ENCODE data around the gene UQCR10.

Gene UQCR10

GRCh38 chr22:29767171-29768051, at the start of gene UQCR10:
TSS of gene UQCR10 (plus strand) at chr22:29767369. CDS start at chr22:29767399, 30 bp downstream.
- FAIRE-seq = no peak

- no peak for FAIRE-seq
Observed at GRCh38 chr22:29717789-29718188, 49.4 kb upstream of the UQCR10 start.

GRCh38 chr22:29718949-29719898, 47.9 kb upstream of the UQCR10 start:
- FAIRE-seq = no peak

- no peak for FAIRE-seq
Observed at GRCh38 chr22:29719899-29720645, 47.1 kb upstream of the UQCR10 start, which contains the start of gene CABP7. TSS of gene CABP7 (plus strand) at chr22:29720003. CDS start at chr22:29720425, 422 bp downstream.

GRCh38 chr22:29720811-29721323, 46.3 kb upstream of the UQCR10 start:
- FAIRE-seq = no peak

GRCh38 chr22:29722151-29722550, 45.0 kb upstream of the UQCR10 start:
- FAIRE-seq = no peak

GRCh38 chr22:29722587-29722986, 44.6 kb upstream of the UQCR10 start:
- FAIRE-seq = no peak

GRCh38 chr22:29723766-29724165, 43.4 kb upstream of the UQCR10 start:
- no peak for FAIRE-seq

- FAIRE-seq = no peak
Observed at GRCh38 chr22:29724843-29725242, 42.3 kb upstream of the UQCR10 start.

GRCh38 chr22:29726106-29726505, 41.1 kb upstream of the UQCR10 start:
- FAIRE-seq = no peak

- FAIRE-seq = no peak
Observed at GRCh38 chr22:29726512-29727130, 40.5 kb upstream of the UQCR10 start.

GRCh38 chr22:29727131-29727523, 40.0 kb upstream of the UQCR10 start:
- no peak for FAIRE-seq

- FAIRE-seq = no peak
Observed at GRCh38 chr22:29729161-29729560, 38.0 kb upstream of the UQCR10 start.

GRCh38 chr22:29731058-29731850, 35.9 kb upstream of the UQCR10 start:
- no peak for FAIRE-seq

GRCh38 chr22:29732883-29733282, 34.3 kb upstream of the UQCR10 start:
- no peak for FAIRE-seq

- FAIRE-seq = no peak
Observed at GRCh38 chr22:29733362-29734201, 33.6 kb upstream of the UQCR10 start.

- no peak for FAIRE-seq
Observed at GRCh38 chr22:29734406-29734805, 32.8 kb upstream of the UQCR10 start.

GRCh38 chr22:29734838-29735237, 32.3 kb upstream of the UQCR10 start:
- no peak for FAIRE-seq

- no peak for FAIRE-seq
Observed at GRCh38 chr22:29735416-29735815, 31.8 kb upstream of the UQCR10 start.

All from G401.6 (cell line).